Uterus (tissue), 4 donors: ENCODE measurements around the gene BIRC3. TPM values are rescaled to one million over a fixed set of nuclear protein-coding genes. Genes with fewer than 3 reads are reported as not detected.

ENCODE experiments used
- DNase-seq, 2 donors: peaks; one replicate each; pipeline ENCODE4 v3.0.0-alpha.2; 2019 to 2020
- H3K27ac ChIP-seq, 2 donors: fragments of 200-600 bp; sonication (generic); 1 replicate in 1 of 2; 2 replicates in 1 of 2; pipeline ENCODE4 v1.5.1; 2016 to 2018
- H3K27me3 ChIP-seq, 2 donors: fragments of 200-600 bp; sonication (generic); one replicate each; pipeline ENCODE4 v1.5.1; 2018 to 2019; ENCODE audit warnings: control low read depth in 1 of 2
- H3K36me3 ChIP-seq, 2 donors: fragments of 200-600 bp; sonication (generic); one replicate each; pipeline ENCODE4 v1.5.1; 2019; ENCODE audit warnings: control low read depth in 1 of 2
- H3K4me1 ChIP-seq, 2 donors: fragments of 200-600 bp; sonication (generic); one replicate each; pipeline ENCODE4 v1.5.1; 2018 to 2019; ENCODE audit warnings: control low read depth in 1 of 2
- H3K4me3 ChIP-seq, 2 donors: fragments of 200-600 bp; sonication (generic); 1 replicate in 1 of 2; 2 replicates in 1 of 2; pipeline ENCODE4 v1.5.1; 2018 to 2019; ENCODE audit warnings: mild to moderate bottlenecking in 1 of 2
- H3K9me3 ChIP-seq, 2 donors: fragments of 200-600 bp; sonication (generic); one replicate each; pipeline ENCODE4 v1.5.1; 2019; ENCODE audit warnings: control low read depth in 1 of 2
- CTCF ChIP-seq, 4 experiments: fragments of 200-600 bp in 2 of 4; fragments of 450-650 bp in 2 of 4; sonication (generic) in 2 of 4; IDR thresholded peaks; one replicate each; pipeline ENCODE4 v1.5.1; 2016 to 2019; ENCODE audit warnings: antibody characterized with exemption in 4 of 4, mild to moderate bottlenecking in 2 of 4, moderate library complexity in 1 of 4
- POLR2A ChIP-seq, 2 donors: fragments of 450-650 bp; IDR thresholded peaks; one replicate each; pipeline ENCODE4 v1.6.1; 2016; ENCODE audit warnings: antibody characterized with exemption in 2 of 2, mild to moderate bottlenecking in 1 of 2, moderate library complexity in 1 of 2
- intact Hi-C: fragments of 100-400 bp; cut with DNase I; formaldehyde crosslinking; loops from one replicate; pipeline ENCODE4 v1.15.1; 2023; ENCODE audit warnings: low total_unique reads
- small RNA-seq: library from RNA; depleted of rRNA; stranded (forward); fragments of <200 nt; gene quantifications from one replicate; pipeline ENCODE3, GENCODE V24; 2016
- total RNA-seq, 4 donors: library from RNA; depleted of rRNA in 3 of 4; stranded (reverse); fragments of >200 nt in 3 of 4; gene quantifications; one replicate each; pipeline versions ENCODE4 v1.1.0 to v1.2.4, GENCODE V29; 2014 to 2023
- donor health status: DM: yes; HTN: yes; CAD: no.

The BIRC3 gene
- total RNA-seq, 4 donors from 2014 or later = 1.5 to 102 (median 8.7) TPM

- no peak for DNase-seq
- Histone ChIP-seq H3K9me3 (no peaks in the 10 kb centered on the region), H3K4me3 (no peak overlapping the region), H3K27ac (peak overlapping the region in 1 of 2 donors; percentile 62), H3K4me1 (peaks cover 0 to 10% of the 10 kb centered on the region in 2 donors), H3K36me3 (no peaks in the 10 kb centered on the region), H3K27me3 (no peaks in the 10 kb centered on the region)
- intact Hi-C loops = no loop called here
- TF ChIP-seq POLR2A (IDR thresholded peaks at IDR 0.05) (no peak), CTCF (IDR thresholded peaks at IDR 0.05) (no peak)
These were observed 69.0 kb downstream of the BIRC3 start for GRCh38 chr11:102386136-102386734.

GRCh38 chr11:102387043-102387781, 69.9 kb downstream of the BIRC3 start:
- TF ChIP-seq POLR2A (IDR thresholded peaks at IDR 0.05) = no peak
- DNase-seq = no peak
- no peaks in the 10 kb centered on the region for H3K9me3 ChIP-seq
- no peak overlapping the region for H3K27ac ChIP-seq
- H3K4me1 ChIP-seq = peaks cover 0 to 10% of the 10 kb centered on the region in 2 donors
- no peak overlapping the region for H3K4me3 ChIP-seq
- H3K27me3 ChIP-seq = no peaks in the 10 kb centered on the region
- intact Hi-C loops = no loop called here
- no peaks in the 10 kb centered on the region for H3K36me3 ChIP-seq

Small RNAs within 50 kb of the gene (small RNA-seq; reads per million reads assigned to genes)
- gene AP000942.3 (not detected), gene AP000942.4 (not detected), gene RNU6-952P (not detected)

Other genes with a start within 250 kb of the BIRC3 start
- 100 to 1,000 TPM; 168 to 230 (median 194) TPM for gene YAP1, start 207.0 kb upstream of the BIRC3 start, total RNA-seq
- gene BIRC2, start 29.7 kb downstream of the BIRC3 start, total RNA-seq = 100 to 1,000 TPM in 1 of 4 donors, 10 to 100 TPM in 3; 40.1 to 106 (median 53.5) TPM
- 100 to 1,000 TPM; 187 to 522 (median 260) TPM for gene TMEM123, start 135.3 kb downstream of the BIRC3 start, total RNA-seq
- gene MMP7, start 213.3 kb downstream of the BIRC3 start, total RNA-seq = 10 to 100 TPM in 3 of 4 donors, 1 to 10 TPM in 1; 7.2 to 40.5 (median 14.6) TPM